HPDE6-E6E7 (cell line): Measurements from ENCODE around the gene ZDHHC22.

Experiments used
- DNase-seq: peaks from one replicate; pipeline ENCODE4 v3.0.0; 2011; ENCODE audit warnings: missing footprints; ENCODE audit errors: extremely low spot score

Gene ZDHHC22

GRCh38 chr14:77157740-77158139, 16.1 kb upstream of the ZDHHC22 start:
- DNase-seq: no peak

DNA sequence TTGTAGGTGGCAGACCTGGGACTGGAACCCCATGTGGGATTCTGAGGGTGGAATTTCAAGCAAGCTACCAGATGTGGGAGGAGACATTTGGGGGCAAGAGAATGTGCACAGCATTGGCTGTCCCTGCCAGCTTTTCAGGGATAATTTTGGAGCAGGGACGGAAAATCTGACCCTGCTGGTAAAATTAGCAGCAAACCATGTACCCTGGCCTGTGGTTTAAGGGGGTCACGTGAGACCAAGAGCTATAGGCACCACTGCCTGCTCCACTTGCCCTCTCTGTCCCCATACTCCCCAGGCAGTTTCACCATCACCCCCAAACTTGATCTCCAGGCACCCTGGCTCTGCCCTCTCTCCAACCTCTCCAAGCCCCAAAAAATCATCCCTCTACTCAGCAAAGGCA, 13.5 kb upstream of the ZDHHC22 start:
- no peak for DNase-seq

GRCh38 chr14:77154421-77154820, 12.8 kb upstream of the ZDHHC22 start:
- DNase-seq: no peak

- no peak for DNase-seq
Observed at GRCh38 chr14:77153802-77154201, 12.2 kb upstream of the ZDHHC22 start.

DNA sequence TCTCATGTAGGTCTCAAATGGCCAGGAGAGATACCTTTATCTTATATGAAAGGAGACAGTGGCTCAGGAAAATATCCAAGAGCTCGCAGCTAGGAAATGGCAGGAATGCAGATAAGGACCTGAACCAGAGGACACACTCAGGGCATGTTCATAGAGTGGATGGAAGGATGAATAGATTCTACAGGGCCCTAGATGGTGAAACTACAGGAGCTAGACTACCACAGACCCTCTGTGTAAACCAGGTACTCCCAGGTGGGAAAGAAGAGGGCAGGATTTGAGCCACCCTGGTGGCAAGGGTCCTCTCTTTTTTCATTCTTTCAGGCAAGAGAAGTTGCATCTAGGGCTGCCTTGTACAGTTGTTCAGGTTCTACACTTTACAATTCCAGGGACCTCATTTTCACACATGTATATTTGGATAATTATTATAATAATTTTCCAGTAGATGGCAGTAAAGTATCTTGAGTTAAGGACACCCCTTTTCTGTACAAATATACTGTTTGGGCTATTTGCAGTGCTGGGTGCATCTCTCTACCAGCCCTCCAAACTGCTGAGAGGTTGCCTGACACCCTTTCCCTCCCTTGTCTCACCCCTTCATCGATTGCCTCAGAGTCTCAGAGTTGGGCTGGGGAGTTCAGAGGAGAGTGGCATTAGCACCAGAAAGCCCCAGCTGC, 10.5 kb upstream of the ZDHHC22 start:
- DNase-seq: peak; percentile 54

DNA sequence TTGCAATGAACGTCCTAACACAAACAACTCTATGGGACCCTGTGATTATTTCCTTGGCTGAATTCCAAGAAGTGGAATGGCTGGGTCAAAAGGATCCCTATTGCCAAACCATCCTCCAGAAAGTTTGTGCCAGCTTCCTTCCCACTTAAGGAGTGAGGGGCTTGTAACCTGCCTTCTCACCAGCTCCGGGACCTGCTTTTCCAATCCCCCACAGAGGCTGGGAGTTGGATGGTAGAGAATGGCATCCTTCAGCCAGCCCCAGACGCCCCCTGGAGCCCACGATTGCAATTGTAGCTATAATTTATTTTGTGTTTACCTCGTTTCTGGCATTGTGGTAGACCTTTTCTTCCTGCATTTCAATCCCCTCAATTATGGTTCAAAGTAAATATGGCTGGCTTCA, 9.7 kb upstream of the ZDHHC22 start:
- no peak for DNase-seq

GRCh38 chr14:77148510-77149231, 7.1 kb upstream of the ZDHHC22 start:
- DNase-seq: no peak

- no peak for DNase-seq
Observed at GRCh38 chr14:77145975-77146740, 4.6 kb upstream of the ZDHHC22 start.

DNA sequence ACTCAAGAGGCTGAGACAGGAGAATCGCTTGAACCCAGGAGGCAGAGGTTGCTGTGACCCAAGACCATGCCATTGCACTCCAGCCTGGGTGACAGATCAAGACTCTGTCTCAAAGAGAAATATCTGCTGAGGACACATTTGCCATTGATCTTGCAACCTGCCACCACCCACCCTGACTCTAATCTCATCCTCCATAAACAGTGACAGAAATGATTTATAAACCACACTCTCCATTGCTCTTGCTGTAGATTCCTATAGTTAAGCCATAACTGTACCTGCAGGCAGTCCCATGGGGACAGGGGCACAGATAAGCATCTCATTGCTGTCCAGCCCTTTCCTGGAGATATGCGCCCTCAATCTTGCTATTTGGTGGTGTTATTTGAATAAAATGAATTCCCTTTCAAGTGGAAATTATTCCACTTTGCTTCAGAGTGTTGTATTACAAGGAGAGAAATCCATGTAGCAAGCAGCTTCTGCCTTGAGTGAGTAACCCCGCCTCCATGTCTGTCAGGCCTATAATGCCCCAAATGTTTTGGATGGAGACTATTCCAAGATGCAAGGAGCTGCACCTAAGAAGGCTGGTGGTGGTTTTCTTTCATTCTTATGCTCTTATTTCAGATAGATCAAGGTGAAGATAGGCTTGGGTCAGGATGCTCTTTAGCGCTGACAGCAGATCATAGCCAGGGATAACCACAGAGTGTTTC, 3.0 kb upstream of the ZDHHC22 start:
- no peak for DNase-seq

GRCh38 chr14:77143071-77143470, 1.5 kb upstream of the ZDHHC22 start:
- DNase-seq: no peak

DNA sequence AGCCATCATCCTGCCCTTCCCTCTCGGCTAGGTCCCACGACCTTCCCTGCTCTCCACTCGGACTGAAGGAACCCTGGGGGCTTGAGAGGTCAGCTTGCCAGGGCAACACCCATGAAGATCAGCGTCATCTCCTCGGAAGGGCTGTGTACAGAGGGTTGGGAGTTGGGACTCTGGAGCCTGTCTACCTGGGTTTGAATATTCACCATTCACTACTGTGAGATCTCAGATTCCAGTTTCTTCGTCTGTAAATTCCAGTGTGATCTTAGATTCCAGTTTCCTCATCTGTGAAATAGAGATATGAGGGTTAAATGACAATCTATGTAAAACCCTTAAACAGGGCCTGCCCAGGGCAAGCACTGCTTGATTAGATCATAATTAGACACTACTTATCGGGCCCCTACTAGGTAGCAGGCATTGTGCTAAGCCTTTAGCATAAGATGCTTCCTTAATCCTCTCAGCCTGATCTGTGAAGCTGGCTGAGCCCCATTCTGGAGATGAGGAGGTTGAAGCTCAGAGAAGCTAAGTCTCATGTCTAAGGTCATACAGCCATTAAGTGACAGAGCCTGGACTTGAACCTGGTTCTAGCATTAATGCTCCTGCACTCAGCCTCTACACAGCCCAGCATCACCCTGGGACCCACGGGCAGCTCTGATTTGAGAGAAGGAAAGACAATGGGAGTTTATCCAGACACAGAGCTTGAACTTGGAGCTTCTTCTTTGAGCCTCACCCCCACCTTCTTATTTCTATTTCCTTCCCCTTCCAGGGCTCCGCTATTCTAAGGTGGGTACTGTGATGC, 612 bp upstream of the ZDHHC22 start:
- no peak for DNase-seq

DNA sequence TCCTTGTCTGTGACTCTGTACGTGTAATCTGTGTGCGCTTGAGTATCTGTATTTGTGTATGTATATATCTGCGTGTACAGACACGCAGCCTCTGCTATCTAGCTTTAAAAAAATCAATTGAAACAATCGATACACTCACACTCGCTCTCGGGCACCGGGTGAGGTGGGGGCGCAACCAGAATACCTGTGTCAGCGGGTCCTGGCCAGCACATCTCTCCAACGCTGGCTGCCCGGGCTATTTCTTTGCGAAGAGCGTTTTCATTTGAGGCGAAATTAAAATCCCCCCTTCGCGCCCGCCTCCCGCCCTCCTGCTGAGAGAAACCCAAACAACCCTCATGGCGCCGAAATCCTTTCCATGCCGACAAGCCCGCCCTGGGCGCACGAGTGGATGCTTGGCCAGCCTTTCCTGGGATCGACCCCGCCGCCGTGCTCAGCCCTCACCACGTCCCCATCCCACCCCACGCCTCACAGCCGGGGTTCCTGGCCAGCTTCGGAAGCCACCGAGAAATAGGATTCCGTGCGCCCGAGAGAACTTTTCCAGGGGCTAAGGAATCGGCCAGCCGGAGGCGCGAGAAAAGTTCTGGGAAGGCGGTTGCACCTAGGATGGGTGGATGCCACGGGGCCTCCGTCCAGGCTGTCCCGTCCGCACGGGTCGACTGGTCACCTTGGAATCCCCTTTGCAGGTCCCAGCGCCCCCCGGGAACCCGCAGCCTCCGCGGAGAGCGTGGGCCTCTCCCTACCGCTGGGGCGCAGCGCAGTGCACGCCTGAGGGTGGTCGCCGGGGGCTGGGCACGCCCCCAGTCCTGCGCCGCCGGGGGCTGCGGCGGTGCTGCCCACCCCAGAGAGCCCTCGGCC, 1.0 kb downstream of the ZDHHC22 start:
- DNase-seq: no peak

DNA sequence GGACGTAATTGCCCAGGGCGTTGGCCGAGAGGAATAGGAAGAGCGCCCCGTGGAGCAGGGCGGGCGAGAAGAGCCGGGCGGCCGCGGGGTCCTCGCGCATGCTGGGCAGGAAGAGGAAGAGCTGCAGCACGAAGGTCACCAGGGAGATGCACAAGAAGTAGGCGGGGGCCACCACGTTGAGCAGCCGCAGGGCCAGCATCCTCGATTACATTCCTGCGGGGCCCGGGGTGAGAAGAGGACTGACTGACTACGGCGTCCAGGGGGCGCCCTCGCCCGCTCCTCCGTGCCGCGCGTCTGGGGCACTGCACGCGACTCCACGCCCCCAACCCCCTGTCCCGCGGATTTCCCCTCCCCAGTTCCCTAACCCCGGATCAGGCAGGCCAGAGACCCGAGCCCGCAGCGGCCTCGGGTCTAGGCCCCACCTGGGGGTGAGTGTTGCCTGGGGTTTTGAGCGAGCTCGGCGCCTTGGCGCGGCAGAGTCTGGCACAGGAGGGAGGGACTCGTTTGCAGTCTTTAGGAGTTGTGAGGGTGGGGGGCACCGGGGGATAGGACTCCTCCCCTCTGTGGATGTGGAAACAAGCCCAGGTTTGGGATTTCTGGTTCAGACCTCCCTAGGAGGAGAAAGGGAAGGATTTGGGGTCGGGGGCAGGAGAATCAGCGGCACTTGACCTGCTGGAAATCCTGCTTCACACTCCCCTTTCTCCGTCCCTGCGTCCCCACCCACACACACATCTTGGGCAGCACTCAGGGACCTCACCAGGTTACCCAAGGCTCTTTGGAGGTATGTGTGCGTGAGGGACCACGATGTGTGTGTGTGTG, 1.8 kb downstream of the ZDHHC22 start:
- DNase-seq: peak; percentile 55

GRCh38 chr14:77139022-77139421, 2.6 kb downstream of the ZDHHC22 start:
- no peak for DNase-seq

- DNase-seq: peak; percentile 59
Observed at GRCh38 chr14:77133720-77134338, 7.8 kb downstream of the ZDHHC22 start.

GRCh38 chr14:77131871-77132486, 9.6 kb downstream of the ZDHHC22 start:
- DNase-seq: no peak

DNA sequence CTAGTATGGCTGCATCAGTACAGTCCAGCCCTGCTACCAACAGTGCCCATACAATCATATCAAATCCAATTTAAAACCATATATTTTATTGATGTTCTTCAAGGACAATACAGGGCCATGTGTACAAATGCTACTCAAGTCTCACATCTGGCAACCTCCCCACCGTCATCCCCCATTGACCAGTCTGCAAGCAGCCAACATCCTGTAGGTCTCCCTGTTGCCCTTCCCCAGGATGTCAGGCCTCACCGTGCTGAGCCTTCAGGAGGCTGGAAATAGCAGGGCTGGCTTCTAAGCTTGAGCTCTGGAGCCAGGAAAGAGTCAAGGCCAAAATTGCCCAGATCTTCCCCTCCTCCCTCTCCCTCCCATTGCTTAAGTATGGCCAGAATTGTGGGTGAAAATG, 10.4 kb downstream of the ZDHHC22 start:
- DNase-seq: no peak

DNA sequence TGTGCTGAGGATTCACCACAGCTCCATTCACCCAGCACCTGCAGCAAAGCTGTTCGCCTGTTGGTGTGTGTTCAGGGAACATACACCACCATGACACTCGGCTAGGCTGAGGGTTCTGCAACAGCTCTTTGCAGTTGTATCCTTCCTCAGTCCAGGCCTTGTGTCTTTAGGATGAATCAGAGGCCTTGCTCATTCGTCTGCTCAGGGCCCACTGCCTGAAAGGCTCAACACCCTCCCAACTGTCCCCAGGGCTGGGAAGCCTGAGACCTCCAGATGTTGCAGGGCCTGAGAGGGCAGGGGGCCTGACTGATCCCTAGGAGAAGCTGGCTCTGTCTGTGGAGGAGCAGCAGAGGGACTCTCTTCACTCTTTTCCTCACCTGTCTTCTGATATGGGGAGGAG, 11.2 kb downstream of the ZDHHC22 start:
- no peak for DNase-seq
